Mucosa of descending colon (tissue), 3 donors: ENCODE data around the gene TLK2. TPM values are rescaled to one million over a fixed set of nuclear protein-coding genes. Genes with fewer than 3 reads are reported as not detected.
"Not testable (repeated sequence)": the region's sequence is repeated elsewhere in the genome, so short reads cannot be mapped to it uniquely, and the experiment has no call there.

Experiments used
- ATAC-seq: fragments of 200-7000 bp; cut with Tn5 transposase; one replicate; pipeline ENCODE4 v1.9.1; 2020; ENCODE audit warnings: mild to moderate bottlenecking, moderate library complexity
- DNase-seq, 3 donors: peaks; one replicate each; pipeline ENCODE4 v3.0.0-alpha.2; 2020
- H3K36me3 ChIP-seq: fragments of 200-600 bp; one replicate; pipeline ENCODE4 v1.8.0; 2021; ENCODE audit warnings: low read depth, mild to moderate bottlenecking
- H3K4me1 ChIP-seq: fragments of 200-600 bp; one replicate; pipeline ENCODE4 v1.8.0; 2021; ENCODE audit warnings: low read depth, mild to moderate bottlenecking
- H3K4me3 ChIP-seq: fragments of 200-600 bp; one replicate; pipeline ENCODE4 v1.8.0; 2021; ENCODE audit warnings: mild to moderate bottlenecking
- H3K9me3 ChIP-seq: fragments of 200-600 bp; one replicate; pipeline ENCODE4 v1.8.0; 2021; ENCODE audit warnings: mild to moderate bottlenecking
- intact Hi-C, 2 donors: fragments of 100-400 bp; cut with DNase I in 1 of 2; cut with micrococcal nuclease in 1 of 2; formaldehyde crosslinking; loops; one replicate each; pipeline versions ENCODE4 v1.11.0 to v1.11.1; 2022; cut with DNase I, micrococcal nuclease
- total RNA-seq, 3 donors: library from RNA; stranded (reverse); fragmentation: NEBNext Ultra II Directional in 2 of 3; extraction: Animal tissue kit (Norgen Biotek cat#: 25700) in 2 of 3; gene quantifications; one replicate each; pipeline versions ENCODE4 v1.2.1 to v1.2.4, GENCODE V29; 2021 to 2023
- TF ChIP-seq, protein P1 (sequence below): fragments of 200-600 bp; IDR thresholded peaks from one replicate; pipeline ENCODE4 v1.8.0; 2022; ENCODE audit warnings: antibody characterized with exemption, mild to moderate bottlenecking
- donor health status: DM: no; HTN: no; CAD: no; lungs with moderate emphysema.
- donor health status: DM: no; HTN: no; CAD: no.
- donor health status: DM: no; HTN: yes; CAD: no.

TLK2 gene
- total RNA-seq, 3 donors from 2014 or later, result 39.6 to 55.0 (median 47.0) TPM

DNA sequence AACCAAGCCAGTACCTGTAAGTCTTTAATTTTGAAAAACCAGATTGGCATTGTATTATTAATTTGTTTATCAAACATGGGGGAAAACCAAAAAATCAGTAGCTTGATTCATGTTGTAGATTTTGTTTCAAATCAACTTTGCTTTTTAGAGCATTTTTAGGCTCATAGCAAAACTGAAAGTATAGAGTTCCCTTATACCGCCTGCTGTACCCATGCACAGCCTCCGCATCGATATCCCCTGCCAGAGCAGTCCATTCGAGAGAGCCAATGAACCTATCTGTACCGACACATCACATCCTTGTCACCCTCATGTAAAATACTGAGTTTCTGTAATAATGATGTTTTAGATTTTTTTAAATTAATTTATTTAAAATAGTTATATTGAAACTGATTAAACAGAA is 132.7 kb downstream of the TLK2 start:
- H3K9me3 ChIP-seq, result no peaks in the 10 kb centered on the region
- peaks cover 3% of the 10 kb centered on the region for H3K36me3 ChIP-seq
- H3K4me3 ChIP-seq, result no peak overlapping the region
- no peaks in the 10 kb centered on the region for H3K4me1 ChIP-seq
- intact Hi-C loops, result no loop called here
- ATAC-seq (no peak), DNase-seq (no peak)
- TF ChIP-seq, protein P1, sequence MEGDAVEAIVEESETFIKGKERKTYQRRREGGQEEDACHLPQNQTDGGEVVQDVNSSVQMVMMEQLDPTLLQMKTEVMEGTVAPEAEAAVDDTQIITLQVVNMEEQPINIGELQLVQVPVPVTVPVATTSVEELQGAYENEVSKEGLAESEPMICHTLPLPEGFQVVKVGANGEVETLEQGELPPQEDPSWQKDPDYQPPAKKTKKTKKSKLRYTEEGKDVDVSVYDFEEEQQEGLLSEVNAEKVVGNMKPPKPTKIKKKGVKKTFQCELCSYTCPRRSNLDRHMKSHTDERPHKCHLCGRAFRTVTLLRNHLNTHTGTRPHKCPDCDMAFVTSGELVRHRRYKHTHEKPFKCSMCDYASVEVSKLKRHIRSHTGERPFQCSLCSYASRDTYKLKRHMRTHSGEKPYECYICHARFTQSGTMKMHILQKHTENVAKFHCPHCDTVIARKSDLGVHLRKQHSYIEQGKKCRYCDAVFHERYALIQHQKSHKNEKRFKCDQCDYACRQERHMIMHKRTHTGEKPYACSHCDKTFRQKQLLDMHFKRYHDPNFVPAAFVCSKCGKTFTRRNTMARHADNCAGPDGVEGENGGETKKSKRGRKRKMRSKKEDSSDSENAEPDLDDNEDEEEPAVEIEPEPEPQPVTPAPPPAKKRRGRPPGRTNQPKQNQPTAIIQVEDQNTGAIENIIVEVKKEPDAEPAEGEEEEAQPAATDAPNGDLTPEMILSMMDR, result no peak

DNA sequence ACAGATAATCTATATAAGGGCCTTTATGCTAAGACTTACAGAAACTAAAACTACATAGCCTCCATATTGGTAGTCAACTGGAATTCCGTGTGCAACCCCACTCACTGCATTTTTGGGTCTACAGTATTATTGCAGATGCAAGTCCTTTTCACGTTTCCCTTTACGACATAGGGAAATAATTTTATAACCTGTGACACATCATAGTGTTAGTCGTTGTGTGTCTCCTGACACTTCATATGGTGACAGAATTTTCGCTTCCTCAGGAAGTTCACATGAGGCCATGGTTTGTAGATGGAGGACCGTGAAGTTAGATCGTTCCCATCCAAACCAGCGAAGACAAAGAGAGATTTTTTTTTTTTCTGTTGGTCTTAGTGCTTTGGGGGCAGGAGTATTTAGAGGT is 133.1 kb downstream of the TLK2 start:
- H3K4me1 ChIP-seq, result no peaks in the 10 kb centered on the region
- peak; percentile 39 for ATAC-seq
- TF ChIP-seq, protein P1, result no peak
- no peaks in the 10 kb centered on the region for H3K36me3 ChIP-seq
- no peaks in the 10 kb centered on the region for H3K9me3 ChIP-seq
- no peak overlapping the region for H3K4me3 ChIP-seq
- no peak for DNase-seq
- intact Hi-C loops, result no loop called here

DNA sequence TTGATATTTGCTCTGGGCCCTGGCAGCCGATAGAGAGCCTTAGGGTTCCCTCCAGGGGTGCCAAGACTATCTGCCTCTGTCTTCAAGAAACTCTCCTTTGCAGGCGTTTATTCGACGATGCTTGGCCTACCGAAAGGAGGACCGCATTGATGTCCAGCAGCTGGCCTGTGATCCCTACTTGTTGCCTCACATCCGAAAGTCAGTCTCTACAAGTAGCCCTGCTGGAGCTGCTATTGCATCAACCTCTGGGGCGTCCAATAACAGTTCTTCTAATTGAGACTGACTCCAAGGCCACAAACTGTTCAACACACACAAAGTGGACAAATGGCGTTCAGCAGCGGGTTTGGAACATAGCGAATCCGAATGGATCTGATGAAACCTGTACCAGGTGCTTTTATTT is 133.7 kb downstream of the TLK2 start:
- ATAC-seq, result peak; percentile 35
- H3K4me3 ChIP-seq, H3K4me1 ChIP-seq, DNase-seq, H3K9me3 ChIP-seq, intact Hi-C loops, H3K36me3 ChIP-seq: not testable (repeated sequence)

DNA sequence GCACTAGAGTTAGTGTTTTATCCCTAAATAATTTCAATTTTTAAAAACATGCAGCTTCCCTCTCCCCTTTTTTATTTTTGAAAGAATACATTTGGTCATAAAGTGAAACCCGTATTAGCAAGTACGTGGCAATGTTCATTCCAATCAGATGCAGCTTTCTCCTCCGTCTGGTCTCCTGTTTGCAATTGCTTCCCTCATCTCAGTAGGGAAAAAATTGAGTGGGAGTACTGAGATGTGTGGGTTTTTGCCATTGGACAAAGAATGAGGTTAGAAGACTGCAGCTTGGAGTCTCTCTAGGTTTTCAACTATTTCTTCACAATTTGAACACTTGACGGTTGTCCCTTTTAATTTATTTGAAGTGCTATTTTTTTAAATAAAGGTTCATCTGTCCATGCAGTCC is 134.5 kb downstream of the TLK2 start:
- H3K9me3 ChIP-seq, intact Hi-C loops, ATAC-seq, H3K4me3 ChIP-seq, H3K4me1 ChIP-seq, H3K36me3 ChIP-seq, DNase-seq: not testable (repeated sequence)

DNA sequence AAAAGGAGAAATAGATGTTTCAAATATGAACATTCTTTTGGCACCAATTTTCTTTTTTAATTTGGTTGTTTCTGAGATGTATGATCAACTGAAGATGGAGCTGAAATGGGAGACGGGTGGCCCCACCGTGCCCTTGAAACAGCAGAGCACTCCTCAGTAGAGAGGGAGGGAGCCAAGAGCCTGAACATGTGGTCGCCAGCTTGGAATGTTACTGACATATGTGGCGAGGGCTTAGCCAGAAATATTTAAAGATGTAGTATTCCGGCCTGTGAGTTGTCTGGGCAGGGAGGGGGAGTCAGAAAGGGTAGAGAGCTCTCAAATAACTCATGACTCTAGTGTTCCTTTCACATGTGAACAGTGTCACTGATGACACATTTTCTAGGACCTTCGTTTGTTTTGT is 135.5 kb downstream of the TLK2 start:
- ATAC-seq (no peak), DNase-seq (no peak)
- no peaks in the 10 kb centered on the region for H3K4me1 ChIP-seq
- no peaks in the 10 kb centered on the region for H3K9me3 ChIP-seq
- H3K4me3 ChIP-seq, result no peak overlapping the region
- intact Hi-C loops, result no loop called here
- TF ChIP-seq, protein P1, result no peak
- H3K36me3 ChIP-seq, result no peaks in the 10 kb centered on the region

DNA sequence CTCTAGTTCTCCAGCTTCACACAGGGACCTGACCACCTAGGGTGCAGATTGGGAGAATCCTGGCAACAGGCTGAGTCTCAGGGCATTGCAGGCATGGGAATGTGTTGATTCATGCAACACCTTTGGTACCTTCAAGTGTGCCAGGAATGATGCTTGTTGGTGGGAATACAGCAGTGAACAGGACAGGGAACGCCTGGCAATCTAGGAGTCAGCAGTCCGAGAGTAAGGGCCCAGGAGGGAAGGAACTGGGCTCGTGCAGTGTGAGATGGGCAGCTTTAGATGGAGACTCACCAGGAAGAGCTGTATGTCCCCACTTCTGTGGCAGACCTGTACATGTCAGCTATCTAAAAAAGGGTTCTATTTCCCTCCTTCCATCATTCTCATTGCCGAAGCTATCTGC is 136.9 kb downstream of the TLK2 start:
- DNase-seq (no peak), ATAC-seq (no peak)
- no peaks in the 10 kb centered on the region for H3K36me3 ChIP-seq
- TF ChIP-seq, protein P1, result no peak
- no peak overlapping the region for H3K4me3 ChIP-seq
- H3K4me1 ChIP-seq, result no peaks in the 10 kb centered on the region
- intact Hi-C loops, result no loop called here
- no peaks in the 10 kb centered on the region for H3K9me3 ChIP-seq
